ACHN (cell line): ENCODE measurements around the gene ILDR2.

ENCODE experiments used
- DNase-seq: peaks from one replicate; pipeline ENCODE4 v3.0.0-alpha.2; 2015
- in situ Hi-C: cut with HindIII; loops from 2 replicates; pipeline ENCODE4 v1.10.0; 2017; ENCODE audit warnings: low sequenced_read_pairs, low pct_ligation_motif_present, low pct_unique_long_range_greater_than_20kb

The ILDR2 gene

GRCh38 chr1:166974647-166975345 is 544 bp downstream of the ILDR2 start:
- in situ Hi-C loops = no loop called here
- DNase-seq = peak; percentile 21

GRCh38 chr1:166972826-166973225 is 2.5 kb downstream of the ILDR2 start:
- DNase-seq = no peak
- in situ Hi-C loops = no loop called here

- in situ Hi-C loops = no loop called here
These were observed 3.1 kb downstream of the ILDR2 start for GRCh38 chr1:166972193-166972592.

GRCh38 chr1:166971252-166971651 is 4.1 kb downstream of the ILDR2 start:
- DNase-seq = no peak
- in situ Hi-C loops = no loop called here

More at GRCh38 chr1:166972193-166972592, 3.1 kb downstream of the ILDR2 start:
- DNase-seq = no peak

- in situ Hi-C loops = no loop called here
- no peak for DNase-seq
These were observed 6.2 kb downstream of the ILDR2 start for GRCh38 chr1:166969074-166969677.

GRCh38 chr1:166960858-166961474 is 14.4 kb downstream of the ILDR2 start:
- in situ Hi-C loops = no loop called here
- peak; percentile 18 for DNase-seq

GRCh38 chr1:166956872-166957271 is 18.5 kb downstream of the ILDR2 start:
- DNase-seq = no peak

GRCh38 chr1:166956057-166956850 is 19.1 kb downstream of the ILDR2 start:
- in situ Hi-C loops = no loop called here
- DNase-seq = no peak

More at GRCh38 chr1:166956872-166957271, 18.5 kb downstream of the ILDR2 start:
- in situ Hi-C loops = no loop called here

GRCh38 chr1:166953491-166953890 is 21.8 kb downstream of the ILDR2 start:
- no peak for DNase-seq
- in situ Hi-C loops = no loop called here

- DNase-seq = no peak
- in situ Hi-C loops = no loop called here
These were observed 23.2 kb downstream of the ILDR2 start for GRCh38 chr1:166952002-166952746.

GRCh38 chr1:166951050-166951449 is 24.3 kb downstream of the ILDR2 start:
- in situ Hi-C loops = no loop called here
- DNase-seq = no peak

- no peak for DNase-seq
- in situ Hi-C loops = no loop called here
These were observed 25.2 kb downstream of the ILDR2 start for GRCh38 chr1:166950156-166950555.

- in situ Hi-C loops = no loop called here
These were observed 26.4 kb downstream of the ILDR2 start for GRCh38 chr1:166948856-166949350.

GRCh38 chr1:166947398-166948043 is 27.8 kb downstream of the ILDR2 start:
- DNase-seq = peak; percentile 73

More at GRCh38 chr1:166948856-166949350, 26.4 kb downstream of the ILDR2 start:
- DNase-seq = no peak

GRCh38 chr1:166944186-166944967 is 31.0 kb downstream of the ILDR2 start:
- in situ Hi-C loops = no loop called here
- DNase-seq = peak; percentile 86

More at GRCh38 chr1:166947398-166948043, 27.8 kb downstream of the ILDR2 start:
- in situ Hi-C loops = no loop called here

GRCh38 chr1:166939741-166940375 is 35.5 kb downstream of the ILDR2 start:
- in situ Hi-C loops = no loop called here
- DNase-seq = no peak

GRCh38 chr1:166937962-166938361 is 37.4 kb downstream of the ILDR2 start:
- no peak for DNase-seq
- in situ Hi-C loops = no loop called here
